Measurements from ENCODE around the gene NUDT16L1. TPM values are rescaled to one million over a fixed set of nuclear protein-coding genes. Genes with fewer than 3 reads are reported as not detected.

The NUDT16L1 gene
- total and polyA plus RNA-seq, 2 of the 8 experiments (the other 6 are each of a cell fraction or from before 2014, with no cell fraction given), result 34.8 to 77.3 TPM

DNA sequence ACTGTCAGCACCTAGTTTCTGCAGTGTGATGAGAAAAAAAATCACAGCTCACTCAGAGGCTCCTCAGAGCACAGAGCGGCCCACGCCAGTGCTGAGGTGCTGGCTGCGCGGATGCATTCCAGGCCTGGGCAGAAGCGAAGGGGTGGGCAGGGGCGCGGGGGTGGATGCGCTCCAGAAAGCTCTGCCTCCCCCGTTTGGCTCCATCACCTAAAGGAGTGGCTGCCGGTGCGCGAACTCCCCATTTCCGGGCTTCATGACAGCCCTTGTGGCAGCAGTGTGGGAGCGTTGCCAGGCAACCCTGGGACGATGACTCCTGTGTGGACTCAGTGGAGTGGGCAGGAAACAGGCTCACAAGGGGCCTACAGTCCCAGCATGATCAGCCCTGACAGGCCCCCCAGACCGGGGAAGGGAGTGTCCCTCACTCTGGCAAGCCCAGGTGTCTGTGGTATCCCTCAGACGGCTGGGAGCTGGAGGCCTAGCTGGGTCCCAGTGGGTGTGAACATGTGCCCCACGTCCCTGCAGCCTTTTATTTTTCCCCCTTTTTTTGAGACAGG is 32.8 kb upstream of the NUDT16L1 start (continued):
- TF ChIP-seq, protein P1, sequence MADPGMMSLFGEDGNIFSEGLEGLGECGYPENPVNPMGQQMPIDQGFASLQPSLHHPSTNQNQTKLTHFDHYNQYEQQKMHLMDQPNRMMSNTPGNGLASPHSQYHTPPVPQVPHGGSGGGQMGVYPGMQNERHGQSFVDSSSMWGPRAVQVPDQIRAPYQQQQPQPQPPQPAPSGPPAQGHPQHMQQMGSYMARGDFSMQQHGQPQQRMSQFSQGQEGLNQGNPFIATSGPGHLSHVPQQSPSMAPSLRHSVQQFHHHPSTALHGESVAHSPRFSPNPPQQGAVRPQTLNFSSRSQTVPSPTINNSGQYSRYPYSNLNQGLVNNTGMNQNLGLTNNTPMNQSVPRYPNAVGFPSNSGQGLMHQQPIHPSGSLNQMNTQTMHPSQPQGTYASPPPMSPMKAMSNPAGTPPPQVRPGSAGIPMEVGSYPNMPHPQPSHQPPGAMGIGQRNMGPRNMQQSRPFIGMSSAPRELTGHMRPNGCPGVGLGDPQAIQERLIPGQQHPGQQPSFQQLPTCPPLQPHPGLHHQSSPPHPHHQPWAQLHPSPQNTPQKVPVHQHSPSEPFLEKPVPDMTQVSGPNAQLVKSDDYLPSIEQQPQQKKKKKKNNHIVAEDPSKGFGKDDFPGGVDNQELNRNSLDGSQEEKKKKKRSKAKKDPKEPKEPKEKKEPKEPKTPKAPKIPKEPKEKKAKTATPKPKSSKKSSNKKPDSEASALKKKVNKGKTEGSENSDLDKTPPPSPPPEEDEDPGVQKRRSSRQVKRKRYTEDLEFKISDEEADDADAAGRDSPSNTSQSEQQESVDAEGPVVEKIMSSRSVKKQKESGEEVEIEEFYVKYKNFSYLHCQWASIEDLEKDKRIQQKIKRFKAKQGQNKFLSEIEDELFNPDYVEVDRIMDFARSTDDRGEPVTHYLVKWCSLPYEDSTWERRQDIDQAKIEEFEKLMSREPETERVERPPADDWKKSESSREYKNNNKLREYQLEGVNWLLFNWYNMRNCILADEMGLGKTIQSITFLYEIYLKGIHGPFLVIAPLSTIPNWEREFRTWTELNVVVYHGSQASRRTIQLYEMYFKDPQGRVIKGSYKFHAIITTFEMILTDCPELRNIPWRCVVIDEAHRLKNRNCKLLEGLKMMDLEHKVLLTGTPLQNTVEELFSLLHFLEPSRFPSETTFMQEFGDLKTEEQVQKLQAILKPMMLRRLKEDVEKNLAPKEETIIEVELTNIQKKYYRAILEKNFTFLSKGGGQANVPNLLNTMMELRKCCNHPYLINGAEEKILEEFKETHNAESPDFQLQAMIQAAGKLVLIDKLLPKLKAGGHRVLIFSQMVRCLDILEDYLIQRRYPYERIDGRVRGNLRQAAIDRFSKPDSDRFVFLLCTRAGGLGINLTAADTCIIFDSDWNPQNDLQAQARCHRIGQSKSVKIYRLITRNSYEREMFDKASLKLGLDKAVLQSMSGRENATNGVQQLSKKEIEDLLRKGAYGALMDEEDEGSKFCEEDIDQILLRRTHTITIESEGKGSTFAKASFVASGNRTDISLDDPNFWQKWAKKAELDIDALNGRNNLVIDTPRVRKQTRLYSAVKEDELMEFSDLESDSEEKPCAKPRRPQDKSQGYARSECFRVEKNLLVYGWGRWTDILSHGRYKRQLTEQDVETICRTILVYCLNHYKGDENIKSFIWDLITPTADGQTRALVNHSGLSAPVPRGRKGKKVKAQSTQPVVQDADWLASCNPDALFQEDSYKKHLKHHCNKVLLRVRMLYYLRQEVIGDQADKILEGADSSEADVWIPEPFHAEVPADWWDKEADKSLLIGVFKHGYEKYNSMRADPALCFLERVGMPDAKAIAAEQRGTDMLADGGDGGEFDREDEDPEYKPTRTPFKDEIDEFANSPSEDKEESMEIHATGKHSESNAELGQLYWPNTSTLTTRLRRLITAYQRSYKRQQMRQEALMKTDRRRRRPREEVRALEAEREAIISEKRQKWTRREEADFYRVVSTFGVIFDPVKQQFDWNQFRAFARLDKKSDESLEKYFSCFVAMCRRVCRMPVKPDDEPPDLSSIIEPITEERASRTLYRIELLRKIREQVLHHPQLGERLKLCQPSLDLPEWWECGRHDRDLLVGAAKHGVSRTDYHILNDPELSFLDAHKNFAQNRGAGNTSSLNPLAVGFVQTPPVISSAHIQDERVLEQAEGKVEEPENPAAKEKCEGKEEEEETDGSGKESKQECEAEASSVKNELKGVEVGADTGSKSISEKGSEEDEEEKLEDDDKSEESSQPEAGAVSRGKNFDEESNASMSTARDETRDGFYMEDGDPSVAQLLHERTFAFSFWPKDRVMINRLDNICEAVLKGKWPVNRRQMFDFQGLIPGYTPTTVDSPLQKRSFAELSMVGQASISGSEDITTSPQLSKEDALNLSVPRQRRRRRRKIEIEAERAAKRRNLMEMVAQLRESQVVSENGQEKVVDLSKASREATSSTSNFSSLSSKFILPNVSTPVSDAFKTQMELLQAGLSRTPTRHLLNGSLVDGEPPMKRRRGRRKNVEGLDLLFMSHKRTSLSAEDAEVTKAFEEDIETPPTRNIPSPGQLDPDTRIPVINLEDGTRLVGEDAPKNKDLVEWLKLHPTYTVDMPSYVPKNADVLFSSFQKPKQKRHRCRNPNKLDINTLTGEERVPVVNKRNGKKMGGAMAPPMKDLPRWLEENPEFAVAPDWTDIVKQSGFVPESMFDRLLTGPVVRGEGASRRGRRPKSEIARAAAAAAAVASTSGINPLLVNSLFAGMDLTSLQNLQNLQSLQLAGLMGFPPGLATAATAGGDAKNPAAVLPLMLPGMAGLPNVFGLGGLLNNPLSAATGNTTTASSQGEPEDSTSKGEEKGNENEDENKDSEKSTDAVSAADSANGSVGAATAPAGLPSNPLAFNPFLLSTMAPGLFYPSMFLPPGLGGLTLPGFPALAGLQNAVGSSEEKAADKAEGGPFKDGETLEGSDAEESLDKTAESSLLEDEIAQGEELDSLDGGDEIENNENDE (IDR thresholded peaks at IDR 0.05; ENCODE audit: insufficient replicate concordance, low read length), result no peak

All from H1 (cell line).